ENCODE measurements around the gene TMEM151A.
"Not testable (repeated sequence)": the region's sequence is repeated elsewhere in the genome, so short reads cannot be mapped to it uniquely, and the experiment has no call there.

TMEM151A gene

GRCh38 chr11:66275984-66276612 lies 15.6 kb upstream of the TMEM151A start:
- Histone ChIP-seq H3K4me2 (ENCODE audit: low read depth, low read length) (no peak overlapping the region), H3K9ac (ENCODE audit: low read length) (no peak overlapping the region), H3K9me2 (replicated peaks; ENCODE audit: insufficient read depth, low read length) (no peaks in the 10 kb centered on the region), H3F3A (ENCODE audit: insufficient read depth, low read length) (0 out of 2 replicates have a peak, but pooled peaks cover 2% of the 10 kb centered on the region), H2AFZ (ENCODE audit: low read length) (no peak overlapping the region), H3K27me3 (replicated peaks; ENCODE audit: insufficient read depth, low read length) (no peaks in the 10 kb centered on the region; the same call in 1 of the 2 replicates), H3K79me2 (ENCODE audit: low read length) (peaks cover 8% of the 10 kb centered on the region; the same call in 1 of the 2 replicates), H4K20me1 (ENCODE audit: insufficient read depth, low read length) (no peaks in the 10 kb centered on the region), H3K4me3 (ENCODE audit: low read length) (no peak overlapping the region), H3K9me3 (replicated peaks; ENCODE audit: insufficient read depth, low read length) (no peaks in the 10 kb centered on the region), H3K36me3 (replicated peaks; ENCODE audit: insufficient read depth, low read length) (0 out of 2 replicates have a peak, but pooled peaks cover 3% of the 10 kb centered on the region), H3K4me1 (ENCODE audit: low read length) (no peaks in the 10 kb centered on the region), H3K27ac (ENCODE audit: low read length) (no peak overlapping the region)
- DNase-seq: no peak
- TF ChIP-seq EZH2phosphoT487 (IDR thresholded peaks at IDR 0.05; ENCODE audit: low read length): no peak
- no peak for TF ChIP-seq EZH2 (optimal IDR thresholded peaks at IDR 0.05; ENCODE audit: low read depth, low read length)
- TF ChIP-seq CTCF (IDR thresholded peaks at IDR 0.05; ENCODE audit: low read length): no peak

- H3K4me1 ChIP-seq (ENCODE audit: low read length); DNase-seq; H3K9me3 ChIP-seq (replicated peaks; ENCODE audit: insufficient read depth, low read length); H3K36me3 ChIP-seq (replicated peaks; ENCODE audit: insufficient read depth, low read length); H3K27ac ChIP-seq (ENCODE audit: low read length); H3K9ac ChIP-seq (ENCODE audit: low read length); H3F3A ChIP-seq (ENCODE audit: insufficient read depth, low read length); H3K9me2 ChIP-seq (replicated peaks; ENCODE audit: insufficient read depth, low read length); H3K27me3 ChIP-seq (replicated peaks; ENCODE audit: insufficient read depth, low read length); H3K79me2 ChIP-seq (ENCODE audit: low read length); H3K4me3 ChIP-seq (ENCODE audit: low read length); H2AFZ ChIP-seq (ENCODE audit: low read length); H3K4me2 ChIP-seq (ENCODE audit: low read depth, low read length); H4K20me1 ChIP-seq (ENCODE audit: insufficient read depth, low read length): not testable (repeated sequence)
These were observed 15.1 kb upstream of the TMEM151A start for GRCh38 chr11:66276619-66277018.

- not testable (repeated sequence) for DNase-seq; H3K4me3 ChIP-seq (ENCODE audit: low read length); H2AFZ ChIP-seq (ENCODE audit: low read length); H3K27me3 ChIP-seq (replicated peaks; ENCODE audit: insufficient read depth, low read length); H4K20me1 ChIP-seq (ENCODE audit: insufficient read depth, low read length); H3K4me1 ChIP-seq (ENCODE audit: low read length); H3K27ac ChIP-seq (ENCODE audit: low read length); H3K36me3 ChIP-seq (replicated peaks; ENCODE audit: insufficient read depth, low read length); H3F3A ChIP-seq (ENCODE audit: insufficient read depth, low read length); H3K4me2 ChIP-seq (ENCODE audit: low read depth, low read length); H3K9me2 ChIP-seq (replicated peaks; ENCODE audit: insufficient read depth, low read length); H3K9ac ChIP-seq (ENCODE audit: low read length); H3K79me2 ChIP-seq (ENCODE audit: low read length); H3K9me3 ChIP-seq (replicated peaks; ENCODE audit: insufficient read depth, low read length)
These were observed 14.6 kb upstream of the TMEM151A start for GRCh38 chr11:66277064-66277463.

- no peaks in the 10 kb centered on the region; the same call in 1 of the 2 replicates for H3K27me3 ChIP-seq (replicated peaks; ENCODE audit: insufficient read depth, low read length)
- TF ChIP-seq EZH2phosphoT487 (IDR thresholded peaks at IDR 0.05; ENCODE audit: low read length) (no peak), CTCF (IDR thresholded peaks at IDR 0.05; ENCODE audit: low read length) (no peak), EZH2 (optimal IDR thresholded peaks at IDR 0.05; ENCODE audit: low read depth, low read length) (no peak)
- H3K4me2 ChIP-seq (ENCODE audit: low read depth, low read length): peak within 1 kb of the TSS; percentile 73; the same call in 1 of the 2 replicates
- H3K9me2 ChIP-seq (replicated peaks; ENCODE audit: insufficient read depth, low read length): no peaks in the 10 kb centered on the region
- H3K9me3 ChIP-seq (replicated peaks; ENCODE audit: insufficient read depth, low read length): no peaks in the 10 kb centered on the region
- no peak within 1 kb of the TSS for H2AFZ ChIP-seq (ENCODE audit: low read length)
- H3K9ac ChIP-seq (ENCODE audit: low read length): no peak within 1 kb of the TSS; the same call in 1 of the 2 replicates
- no peaks in the 10 kb centered on the region for H4K20me1 ChIP-seq (ENCODE audit: insufficient read depth, low read length)
- peaks cover 5% of the 10 kb centered on the region for H3K4me1 ChIP-seq (ENCODE audit: low read length)
- peak; percentile 38 for DNase-seq
- 0 out of 2 replicates have a peak, but pooled peaks cover 2% of the 10 kb centered on the region for H3F3A ChIP-seq (ENCODE audit: insufficient read depth, low read length)
- H3K4me3 ChIP-seq (ENCODE audit: low read length): peak within 1 kb of the TSS; percentile 37; the same call in 1 of the 2 replicates
- no peaks in the 10 kb centered on the region for H3K36me3 ChIP-seq (replicated peaks; ENCODE audit: insufficient read depth, low read length)
- no peaks in the 10 kb centered on the region for H3K79me2 ChIP-seq (ENCODE audit: low read length)
- no peak within 1 kb of the TSS for H3K27ac ChIP-seq (ENCODE audit: low read length)
These were observed 14.0 kb upstream of the TMEM151A start, which contains the start of gene CNIH2 for GRCh38 chr11:66277471-66278362. TSS of gene CNIH2 (plus strand) at chr11:66278175. CDS start at chr11:66278457, 282 bp downstream.
